HepG2 (cell line): ENCODE measurements around the gene RPLP2. TPM values are rescaled to one million over a fixed set of nuclear protein-coding genes. Genes with fewer than 3 reads are reported as not detected.

Experiments used
- AKNA ChIP-seq: sonication (generic); formaldehyde crosslinking; IDR thresholded peaks from 2 replicates; pipeline ENCODE4 v1.4.0; 2020; ENCODE audit warnings: missing genetic modification reagents, borderline replicate concordance
- CHD2 ChIP-seq: IDR thresholded peaks from 2 replicates; pipeline ENCODE4 v1.6.1; 2011; ENCODE audit warnings: low read depth, low read length, improper control_type of control experiment
- FOXC1 ChIP-seq: sonication (generic); formaldehyde crosslinking; IDR thresholded peaks from 2 replicates; pipeline ENCODE4 v1.8.0; 2022; ENCODE audit warnings: mild to moderate bottlenecking, missing genetic modification reagents, borderline replicate concordance
- IKZF5 ChIP-seq: IDR thresholded peaks from 2 replicates; pipeline ENCODE4 v1.6.1; 2018; ENCODE audit warnings: missing genetic modification reagents, mild to moderate bottlenecking, missing compliant biosample characterization
- MED13 ChIP-seq: sonication (generic); formaldehyde crosslinking; IDR thresholded peaks from 2 replicates; pipeline ENCODE4 v1.5.0; 2020; ENCODE audit warnings: missing genetic modification reagents
- MTERF4 ChIP-seq: sonication (generic); formaldehyde crosslinking; IDR thresholded peaks from 2 replicates; pipeline ENCODE4 v1.8.0; 2023; ENCODE audit warnings: mild to moderate bottlenecking, missing genetic modification reagents
- MTF2 ChIP-seq: sonication (generic); formaldehyde crosslinking; IDR thresholded peaks from 2 replicates; pipeline ENCODE4 v1.5.0; 2020; ENCODE audit warnings: missing genetic modification reagents, borderline replicate concordance
- NR2F6 ChIP-seq, 2 experiments: IDR thresholded peaks; 2 replicates each; pipeline ENCODE4 v1.6.1; 2016; ENCODE audit warnings: antibody characterized with exemption in 1 of 2, mild to moderate bottlenecking in 1 of 2
- NR3C1 ChIP-seq: sonication (generic); formaldehyde crosslinking; IDR thresholded peaks from 2 replicates; pipeline ENCODE4 v1.4.0; 2020; ENCODE audit warnings: missing genetic modification reagents
- PLRG1 ChIP-seq: fragments of 450-650 bp; conservative IDR thresholded peaks from 2 replicates; pipeline ENCODE4 v1.6.1; 2016
- RAD51 ChIP-seq: fragments of 450-650 bp; IDR thresholded peaks from 2 replicates; pipeline ENCODE4 v1.6.1; 2016; ENCODE audit warnings: borderline replicate concordance
- SNAI1 ChIP-seq: sonication (generic); formaldehyde crosslinking; IDR thresholded peaks from 2 replicates; pipeline ENCODE4 v1.5.0; 2020; ENCODE audit warnings: mild to moderate bottlenecking, missing genetic modification reagents, borderline replicate concordance
- TBX2 ChIP-seq: sonication (generic); formaldehyde crosslinking; IDR thresholded peaks from 2 replicates; pipeline ENCODE4 v1.5.0; 2020; ENCODE audit warnings: missing genetic modification reagents, mild to moderate bottlenecking, borderline replicate concordance
- TRIM24 ChIP-seq: sonication (generic); formaldehyde crosslinking; IDR thresholded peaks from 2 replicates; pipeline ENCODE4 v1.8.0; 2022; ENCODE audit warnings: mild to moderate bottlenecking, missing genetic modification reagents
- ZBTB38 ChIP-seq: sonication (generic); formaldehyde crosslinking; IDR thresholded peaks from 2 replicates; pipeline ENCODE4 v1.5.1; 2020; ENCODE audit warnings: mild to moderate bottlenecking, missing genetic modification reagents
- ZBTB46 ChIP-seq: sonication (generic); formaldehyde crosslinking; IDR thresholded peaks from 2 replicates; pipeline ENCODE4 v1.4.0; 2020; ENCODE audit warnings: mild to moderate bottlenecking, missing genetic modification reagents, borderline replicate concordance
- ZFP41 ChIP-seq: sonication (generic); formaldehyde crosslinking; IDR thresholded peaks from 2 replicates; pipeline ENCODE4 v1.4.0; 2020; ENCODE audit warnings: mild to moderate bottlenecking, missing genetic modification reagents, borderline replicate concordance
- ZNF317 ChIP-seq: sonication (generic); formaldehyde crosslinking; IDR thresholded peaks from 2 replicates; pipeline ENCODE4 v1.5.0; 2020; ENCODE audit warnings: mild to moderate bottlenecking, missing genetic modification reagents
- ZNF605 ChIP-seq: sonication (generic); formaldehyde crosslinking; IDR thresholded peaks from 2 replicates; pipeline ENCODE4 v1.8.0; 2022; ENCODE audit warnings: mild to moderate bottlenecking, missing genetic modification reagents
- ZNF746 ChIP-seq: sonication (generic); formaldehyde crosslinking; IDR thresholded peaks from 2 replicates; pipeline ENCODE4 v1.8.0; 2022; ENCODE audit warnings: mild to moderate bottlenecking, missing genetic modification reagents
- ZSCAN22 ChIP-seq: sonication (generic); formaldehyde crosslinking; IDR thresholded peaks from 2 replicates; pipeline ENCODE4 v1.4.0; 2020; ENCODE audit warnings: mild to moderate bottlenecking, missing genetic modification reagents
- polyA plus RNA-seq, 8 experiments: library from polyadenylated mRNA; depleted of rRNA in 3 of 8; stranded (reverse) in 7 of 8; unstranded in 1 of 8; fragments of >200 nt; fragmentation: Illumina TruSeq in 4 of 8; extraction: Trizol in 4 of 8; gene quantifications; 2 replicates each; pipeline versions ENCODE4 v1.2.1 to v1.2.3, GENCODE V29; 2011 to 2016; ENCODE audit warnings: low read depth in 4 of 8, missing spikeins in 1 of 8, mixed read lengths in 1 of 8; ENCODE audit not compliant: insufficient read depth in 1 of 8
- total RNA-seq, 5 experiments: library from RNA; depleted of rRNA; stranded (reverse); fragments of >200 nt; fragmentation: Illumina TruSeq; extraction: Trizol; gene quantifications; 2 replicates each; pipeline ENCODE4 v1.2.3, GENCODE V29; 2016; ENCODE audit warnings: low read depth in 1 of 5

Gene RPLP2
- total and polyA plus RNA-seq, 2 of the 13 experiments (the other 11 are each of a cell fraction or from before 2014, with no cell fraction given) = 978 to 2,106 TPM

GRCh38 chr11:796565-797295, 13.0 kb upstream of the RPLP2 start (continued):
- TF ChIP-seq ZBTB46 (CRISPR knock-in tag) (no peak), CHD2 (no peak), NR3C1 (CRISPR knock-in tag) (no peak), MTF2 (no peak), AKNA (CRISPR knock-in tag) (no peak), RAD51 (no peak), NR2F6 (IDR thresholded peaks at IDR 0.05) (no peak; the same call in 1 of the 2 replicates), NR2F6 (CRISPR knock-in tag; IDR thresholded peaks at IDR 0.05) (peak; percentile 17; the same call in 1 of the 2 replicates), ZBTB38 (CRISPR knock-in tag) (no peak), MED13 (CRISPR knock-in tag) (no peak), FOXC1 (CRISPR knock-in tag) (no peak; the same call in 1 of the 2 replicates), TBX2 (CRISPR knock-in tag) (no peak; the same call in 1 of the 2 replicates), PLRG1 (no peak), ZFP41 (CRISPR knock-in tag) (no peak; the same call in 1 of the 2 replicates), ZNF746 (CRISPR knock-in tag) (no peak), SNAI1 (CRISPR knock-in tag) (0 out of 2 replicates have a peak, but pooled peaks have one; percentile 67), ZSCAN22 (CRISPR knock-in tag) (no peak), MTERF4 (CRISPR knock-in tag) (no peak), ZNF317 (CRISPR knock-in tag) (no peak), TRIM24 (CRISPR knock-in tag) (no peak), ZNF605 (CRISPR knock-in tag) (peak; percentile 9; the same call in 1 of the 2 replicates), IKZF5 (no peak)
